ENCODE data around the gene PSMD6. TPM values are rescaled to one million over a fixed set of nuclear protein-coding genes. Genes with fewer than 3 reads are reported as not detected.

Gene PSMD6
- total RNA-seq, 2 experiments from 2014 or later: 67.2 to 70.1 TPM

- DNase-seq (no peak), ATAC-seq (ENCODE audit: low read depth) (no peak)
- no peak overlapping the region for H3K27ac Mint-ChIP-seq
- peaks cover 2% of the 10 kb centered on the region for H3K4me1 Mint-ChIP-seq
- no peak overlapping the region for H3K4me3 Mint-ChIP-seq
- no peaks in the 10 kb centered on the region for H3K36me3 Mint-ChIP-seq
- H3K27me3 Mint-ChIP-seq: peaks cover 27% of the 10 kb centered on the region
- H3K9me3 Mint-ChIP-seq: peaks cover 1% of the 10 kb centered on the region
- POLR2A ChIA-PET: no interaction called here
Measured at GRCh38 chr3:64054488-64054887, 31.2 kb upstream of the PSMD6 start.

- Mint-ChIP-seq H3K4me3 (no peak overlapping the region), H3K27me3 (peaks cover 20% of the 10 kb centered on the region), H3K27ac (no peak overlapping the region)
Measured at GRCh38 chr3:64053581-64053980, 30.3 kb upstream of the PSMD6 start.

GRCh38 chr3:64053117-64053516 is 29.8 kb upstream of the PSMD6 start:
- Mint-ChIP-seq H3K27ac (no peak overlapping the region), H3K36me3 (no peaks in the 10 kb centered on the region), H3K9me3 (no peaks in the 10 kb centered on the region), H3K27me3 (peaks cover 16% of the 10 kb centered on the region), H3K4me1 (peaks cover 8% of the 10 kb centered on the region), H3K4me3 (no peak overlapping the region)
- no peak for ATAC-seq (ENCODE audit: low read depth)
- no peak for DNase-seq
- POLR2A ChIA-PET: no interaction called here

More at GRCh38 chr3:64053581-64053980, 30.3 kb upstream of the PSMD6 start:
- no peaks in the 10 kb centered on the region for H3K36me3 Mint-ChIP-seq
- peaks cover 1% of the 10 kb centered on the region for H3K9me3 Mint-ChIP-seq
- peaks cover 8% of the 10 kb centered on the region for H3K4me1 Mint-ChIP-seq
- ATAC-seq (ENCODE audit: low read depth) (no peak), DNase-seq (no peak)
- POLR2A ChIA-PET: no interaction called here

- Mint-ChIP-seq H3K36me3 (no peaks in the 10 kb centered on the region), H3K4me3 (no peak overlapping the region), H3K27me3 (peaks cover 16% of the 10 kb centered on the region), H3K9me3 (peaks cover 3% of the 10 kb centered on the region), H3K4me1 (peaks cover 8% of the 10 kb centered on the region), H3K27ac (no peak overlapping the region)
- ATAC-seq (ENCODE audit: low read depth) (no peak), DNase-seq (no peak)
- POLR2A ChIA-PET: no interaction called here
Measured at GRCh38 chr3:64049832-64050231, 26.5 kb upstream of the PSMD6 start.

GRCh38 chr3:64049136-64049535 is 25.8 kb upstream of the PSMD6 start:
- no peak overlapping the region for H3K27ac Mint-ChIP-seq
- H3K27me3 Mint-ChIP-seq: peaks cover 14% of the 10 kb centered on the region
- H3K4me3 Mint-ChIP-seq: no peak overlapping the region
- no peak for DNase-seq
- H3K36me3 Mint-ChIP-seq: no peaks in the 10 kb centered on the region
- POLR2A ChIA-PET: no interaction called here
- peaks cover 8% of the 10 kb centered on the region for H3K4me1 Mint-ChIP-seq
- peaks cover 3% of the 10 kb centered on the region for H3K9me3 Mint-ChIP-seq
- ATAC-seq (ENCODE audit: low read depth): no peak

- Mint-ChIP-seq H3K36me3 (no peaks in the 10 kb centered on the region), H3K9me3 (peaks cover 3% of the 10 kb centered on the region), H3K4me3 (no peak overlapping the region), H3K27ac (peak overlapping the region; percentile 36), H3K27me3 (peaks cover 16% of the 10 kb centered on the region), H3K4me1 (peaks cover 8% of the 10 kb centered on the region)
- POLR2A ChIA-PET: no interaction called here
- DNase-seq (no peak), ATAC-seq (ENCODE audit: low read depth) (no peak)
Measured at GRCh38 chr3:64048631-64049061, 25.4 kb upstream of the PSMD6 start.

GRCh38 chr3:64047787-64048186 is 24.5 kb upstream of the PSMD6 start:
- Mint-ChIP-seq H3K27me3 (peaks cover 22% of the 10 kb centered on the region), H3K4me3 (no peak overlapping the region), H3K36me3 (no peaks in the 10 kb centered on the region), H3K4me1 (peaks cover 8% of the 10 kb centered on the region), H3K27ac (no peak overlapping the region), H3K9me3 (peaks cover 3% of the 10 kb centered on the region)
- no peak for DNase-seq
- no peak for ATAC-seq (ENCODE audit: low read depth)
- POLR2A ChIA-PET: no interaction called here

GRCh38 chr3:64046996-64047594 is 23.8 kb upstream of the PSMD6 start:
- no peaks in the 10 kb centered on the region for H3K36me3 Mint-ChIP-seq
- peaks cover 3% of the 10 kb centered on the region for H3K9me3 Mint-ChIP-seq
- POLR2A ChIA-PET: no interaction called here
- H3K27ac Mint-ChIP-seq: no peak overlapping the region
- no peak overlapping the region for H3K4me3 Mint-ChIP-seq
- peaks cover 8% of the 10 kb centered on the region for H3K4me1 Mint-ChIP-seq
- no peak for DNase-seq
- H3K27me3 Mint-ChIP-seq: peaks cover 23% of the 10 kb centered on the region
- no peak for ATAC-seq (ENCODE audit: low read depth)

- H3K27me3 Mint-ChIP-seq: peaks cover 28% of the 10 kb centered on the region
- POLR2A ChIA-PET: no interaction called here
- H3K4me1 Mint-ChIP-seq: peaks cover 8% of the 10 kb centered on the region
- ATAC-seq (ENCODE audit: low read depth) (no peak), DNase-seq (no peak)
- no peak overlapping the region for H3K4me3 Mint-ChIP-seq
- H3K27ac Mint-ChIP-seq: no peak overlapping the region
- peaks cover 3% of the 10 kb centered on the region for H3K9me3 Mint-ChIP-seq
- H3K36me3 Mint-ChIP-seq: no peaks in the 10 kb centered on the region
Measured at GRCh38 chr3:64046592-64046991, 23.3 kb upstream of the PSMD6 start.

- peaks cover 28% of the 10 kb centered on the region for H3K27me3 Mint-ChIP-seq
- no peaks in the 10 kb centered on the region for H3K36me3 Mint-ChIP-seq
- H3K4me3 Mint-ChIP-seq: no peak overlapping the region
- H3K27ac Mint-ChIP-seq: no peak overlapping the region
- ATAC-seq (ENCODE audit: low read depth) (no peak), DNase-seq (no peak)
- POLR2A ChIA-PET: no interaction called here
- peaks cover 3% of the 10 kb centered on the region for H3K9me3 Mint-ChIP-seq
- no peaks in the 10 kb centered on the region for H3K4me1 Mint-ChIP-seq
Measured at GRCh38 chr3:64042952-64043351, 19.7 kb upstream of the PSMD6 start.

GRCh38 chr3:64039981-64040733 is 16.9 kb upstream of the PSMD6 start:
- POLR2A ChIA-PET: no interaction called here
- peaks cover under 1% of the 10 kb centered on the region for H3K9me3 Mint-ChIP-seq
- ATAC-seq (ENCODE audit: low read depth): no peak

GRCh38 chr3:64039332-64039731 is 16.0 kb upstream of the PSMD6 start:
- Mint-ChIP-seq H3K27me3 (peaks cover 28% of the 10 kb centered on the region), H3K4me1 (peaks cover under 1% of the 10 kb centered on the region), H3K36me3 (no peaks in the 10 kb centered on the region), H3K4me3 (no peak overlapping the region), H3K27ac (no peak overlapping the region), H3K9me3 (peaks cover under 1% of the 10 kb centered on the region)
- POLR2A ChIA-PET: no interaction called here
- no peak for ATAC-seq (ENCODE audit: low read depth)
- no peak for DNase-seq

More at GRCh38 chr3:64039981-64040733, 16.9 kb upstream of the PSMD6 start:
- Mint-ChIP-seq H3K27me3 (peaks cover 23% of the 10 kb centered on the region), H3K4me3 (no peak overlapping the region), H3K36me3 (no peaks in the 10 kb centered on the region), H3K27ac (no peak overlapping the region), H3K4me1 (no peaks in the 10 kb centered on the region)
- no peak for DNase-seq

GRCh38 chr3:64038253-64038767 is 15.0 kb upstream of the PSMD6 start:
- peaks cover 3% of the 10 kb centered on the region for H3K9me3 Mint-ChIP-seq
- POLR2A ChIA-PET: no interaction called here
- DNase-seq: no peak
- no peak for ATAC-seq (ENCODE audit: low read depth)
- H3K36me3 Mint-ChIP-seq: no peaks in the 10 kb centered on the region
- H3K4me3 Mint-ChIP-seq: no peak overlapping the region
- peaks cover 24% of the 10 kb centered on the region for H3K27me3 Mint-ChIP-seq
- H3K4me1 Mint-ChIP-seq: peaks cover 3% of the 10 kb centered on the region
- H3K27ac Mint-ChIP-seq: no peak overlapping the region

GRCh38 chr3:64037084-64037483 is 13.8 kb upstream of the PSMD6 start:
- Mint-ChIP-seq H3K27me3 (peaks cover 18% of the 10 kb centered on the region), H3K36me3 (no peaks in the 10 kb centered on the region), H3K4me3 (no peak overlapping the region), H3K9me3 (peaks cover 3% of the 10 kb centered on the region), H3K27ac (no peak overlapping the region), H3K4me1 (peaks cover 3% of the 10 kb centered on the region)
- DNase-seq: no peak
- POLR2A ChIA-PET: no interaction called here
- ATAC-seq (ENCODE audit: low read depth): no peak

Data from activated naive CD8-positive, alpha-beta T cell treated with anti-CD3 and anti-CD28 coated beads, Interleukin-2, amount 10 ng/mL, durations not matched to agents 7 days and 5 days (primary cell).